Tracheal epithelial cell (primary cell): ENCODE data around the gene PCDH11Y. TPM values are rescaled to one million over a fixed set of nuclear protein-coding genes. Genes with fewer than 3 reads are reported as not detected.

Source experiments
- total RNA-seq: library from RNA; depleted of rRNA; stranded (reverse); fragments of >200 nt; gene quantifications from 2 replicates; pipeline ENCODE4 v1.2.1, GENCODE V29; 2014

The PCDH11Y gene, protein sequence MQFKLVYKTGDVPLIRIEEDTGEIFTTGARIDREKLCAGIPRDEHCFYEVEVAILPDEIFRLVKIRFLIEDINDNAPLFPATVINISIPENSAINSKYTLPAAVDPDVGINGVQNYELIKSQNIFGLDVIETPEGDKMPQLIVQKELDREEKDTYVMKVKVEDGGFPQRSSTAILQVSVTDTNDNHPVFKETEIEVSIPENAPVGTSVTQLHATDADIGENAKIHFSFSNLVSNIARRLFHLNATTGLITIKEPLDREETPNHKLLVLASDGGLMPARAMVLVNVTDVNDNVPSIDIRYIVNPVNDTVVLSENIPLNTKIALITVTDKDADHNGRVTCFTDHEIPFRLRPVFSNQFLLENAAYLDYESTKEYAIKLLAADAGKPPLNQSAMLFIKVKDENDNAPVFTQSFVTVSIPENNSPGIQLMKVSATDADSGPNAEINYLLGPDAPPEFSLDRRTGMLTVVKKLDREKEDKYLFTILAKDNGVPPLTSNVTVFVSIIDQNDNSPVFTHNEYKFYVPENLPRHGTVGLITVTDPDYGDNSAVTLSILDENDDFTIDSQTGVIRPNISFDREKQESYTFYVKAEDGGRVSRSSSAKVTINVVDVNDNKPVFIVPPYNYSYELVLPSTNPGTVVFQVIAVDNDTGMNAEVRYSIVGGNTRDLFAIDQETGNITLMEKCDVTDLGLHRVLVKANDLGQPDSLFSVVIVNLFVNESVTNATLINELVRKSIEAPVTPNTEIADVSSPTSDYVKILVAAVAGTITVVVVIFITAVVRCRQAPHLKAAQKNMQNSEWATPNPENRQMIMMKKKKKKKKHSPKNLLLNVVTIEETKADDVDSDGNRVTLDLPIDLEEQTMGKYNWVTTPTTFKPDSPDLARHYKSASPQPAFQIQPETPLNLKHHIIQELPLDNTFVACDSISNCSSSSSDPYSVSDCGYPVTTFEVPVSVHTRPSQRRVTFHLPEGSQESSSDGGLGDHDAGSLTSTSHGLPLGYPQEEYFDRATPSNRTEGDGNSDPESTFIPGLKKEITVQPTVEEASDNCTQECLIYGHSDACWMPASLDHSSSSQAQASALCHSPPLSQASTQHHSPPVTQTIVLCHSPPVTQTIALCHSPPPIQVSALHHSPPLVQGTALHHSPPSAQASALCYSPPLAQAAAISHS (N-terminal part only)
- total RNA-seq = not detected in 2 replicates

DNA sequence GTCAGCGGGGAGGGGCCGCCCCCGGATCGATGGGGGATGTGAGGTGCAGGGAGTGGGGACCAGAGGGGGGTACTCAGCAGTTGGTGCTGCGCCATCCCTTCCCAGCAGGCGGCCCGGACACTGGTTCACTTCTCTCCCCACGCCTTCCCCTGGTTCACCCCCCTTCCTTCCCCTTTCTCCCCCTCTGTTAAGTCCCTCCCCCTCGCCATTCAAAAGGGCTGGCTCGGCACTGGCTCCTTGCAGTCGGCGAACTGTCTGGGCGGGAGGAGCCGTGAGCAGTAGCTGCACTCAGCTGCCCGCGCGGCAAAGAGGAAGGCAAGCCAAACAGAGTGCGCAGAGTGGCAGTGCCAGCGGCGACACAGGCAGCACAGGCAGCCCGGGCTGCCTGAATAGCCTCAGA is at the start of gene PCDH11Y:
TSS of gene PCDH11Y (plus strand) at position 240 of the 400 bp plus-strand sequence. CDS start 56,804 bp downstream, outside the sequence.

